Loucy (cell line): Measurements from ENCODE around the gene JARID2.

Experiments used
- H2AFZ ChIP-seq: fragments of 200-600 bp; sonication (generic); 2 replicates; pipeline ENCODE4 v1.6.0; 2016; ENCODE audit warnings: antibody characterized with exemption, mild to moderate bottlenecking, low read length, moderate library complexity
- H3F3A ChIP-seq: fragments of 200-600 bp; 2 replicates; pipeline ENCODE4 v1.6.0; 2016; ENCODE audit warnings: antibody characterized with exemption, low read depth, mild to moderate bottlenecking
- H3K27me3 ChIP-seq: fragments of 200-600 bp; sonication (generic); 2 replicates; pipeline ENCODE4 v1.6.1; 2014; ENCODE audit warnings: low read length, mild to moderate bottlenecking; ENCODE audit not compliant: insufficient read depth, poor library complexity, severe bottlenecking
- H3K36me3 ChIP-seq: fragments of 200-600 bp; sonication (generic); 2 replicates; pipeline ENCODE4 v1.6.1; 2016; ENCODE audit warnings: low read length; ENCODE audit not compliant: insufficient read depth
- H3K4me1 ChIP-seq: fragments of 200-600 bp; sonication (generic); 2 replicates; pipeline ENCODE4 v1.5.1; 2014; ENCODE audit warnings: low read length, mild to moderate bottlenecking; ENCODE audit not compliant: insufficient read depth, poor library complexity, severe bottlenecking
- H3K4me2 ChIP-seq: fragments of 200-600 bp; sonication (generic); 2 replicates; pipeline ENCODE4 v1.6.0; 2014; ENCODE audit warnings: antibody characterized with exemption, low read length, low read depth, mild to moderate bottlenecking; ENCODE audit not compliant: poor library complexity, severe bottlenecking
- H3K4me3 ChIP-seq: fragments of 200-600 bp; sonication (generic); 2 replicates; pipeline ENCODE4 v1.5.1; 2014; ENCODE audit warnings: low read length, mild to moderate bottlenecking, mixed read lengths; ENCODE audit not compliant: poor library complexity, severe bottlenecking
- H3K79me2 ChIP-seq: fragments of 200-600 bp; sonication (generic); 2 replicates; pipeline ENCODE4 v1.6.1; 2014; ENCODE audit warnings: low read length; ENCODE audit not compliant: insufficient read depth
- H3K9ac ChIP-seq: fragments of 200-600 bp; sonication (generic); 2 replicates; pipeline ENCODE4 v1.6.0; 2014; ENCODE audit warnings: mild to moderate bottlenecking, low read depth, low read length, moderate library complexity; ENCODE audit not compliant: poor library complexity, severe bottlenecking
- H3K9me2 ChIP-seq: fragments of 200-600 bp; sonication (generic); replicated peaks from 2 replicates; pipeline ENCODE4 v1.6.1; 2016; ENCODE audit warnings: low read depth, low read length, mixed read lengths
- H3K9me3 ChIP-seq: fragments of 200-600 bp; sonication (generic); 2 replicates; pipeline ENCODE4 v1.6.1; 2014; ENCODE audit warnings: mild to moderate bottlenecking, antibody characterized with exemption, low read length, low read depth; ENCODE audit not compliant: insufficient read depth
- H4K20me1 ChIP-seq: fragments of 200-600 bp; sonication (generic); 2 replicates; pipeline ENCODE4 v1.6.0; 2014; ENCODE audit warnings: antibody characterized with exemption, low read length, mild to moderate bottlenecking; ENCODE audit not compliant: insufficient read depth, poor library complexity, severe bottlenecking
- CTCF ChIP-seq: fragments of 200-600 bp; sonication (generic); conservative IDR thresholded peaks from 2 replicates; pipeline ENCODE4 v1.5.1; 2014; ENCODE audit warnings: mild to moderate bottlenecking, antibody characterized with exemption, low read length
- EZH2phosphoT487 ChIP-seq: fragments of 200-600 bp; IDR thresholded peaks from 2 replicates; pipeline ENCODE4 v1.6.1; 2018; ENCODE audit warnings: antibody characterized with exemption, mild to moderate bottlenecking, moderate library complexity, borderline replicate concordance

The JARID2 gene

GRCh38 chr6:15507746-15508145 is 261.9 kb downstream of the JARID2 start:
- Histone ChIP-seq H3K4me1 (no peaks in the 10 kb centered on the region), H3K9me3 (no peaks in the 10 kb centered on the region), H3K9me2 (no peaks in the 10 kb centered on the region), H3F3A (no peaks in the 10 kb centered on the region), H3K4me2 (no peak overlapping the region), H3K27me3 (no peaks in the 10 kb centered on the region), H3K9ac (no peak overlapping the region), H2AFZ (no peak overlapping the region), H3K79me2 (peaks cover 62% of the 10 kb centered on the region), H4K20me1 (peaks cover 69% of the 10 kb centered on the region), H3K4me3 (no peak overlapping the region), H3K36me3 (peaks cover 100% of the 10 kb centered on the region)
- TF ChIP-seq EZH2phosphoT487, result no peak
- TF ChIP-seq CTCF, result no peak

GRCh38 chr6:15508441-15508871 is 262.6 kb downstream of the JARID2 start:
- TF ChIP-seq CTCF, result no peak
- no peak for TF ChIP-seq EZH2phosphoT487
- Histone ChIP-seq H3K9me2 (no peaks in the 10 kb centered on the region), H3K4me1 (no peaks in the 10 kb centered on the region), H3K9ac (no peak overlapping the region), H3K36me3 (peaks cover 100% of the 10 kb centered on the region), H2AFZ (no peak overlapping the region), H3K4me2 (no peak overlapping the region), H3K9me3 (no peaks in the 10 kb centered on the region), H3K27me3 (no peaks in the 10 kb centered on the region), H4K20me1 (peaks cover 63% of the 10 kb centered on the region), H3F3A (no peaks in the 10 kb centered on the region), H3K4me3 (no peak overlapping the region), H3K79me2 (peaks cover 55% of the 10 kb centered on the region; the same call in 1 of the 2 replicates)

DNA sequence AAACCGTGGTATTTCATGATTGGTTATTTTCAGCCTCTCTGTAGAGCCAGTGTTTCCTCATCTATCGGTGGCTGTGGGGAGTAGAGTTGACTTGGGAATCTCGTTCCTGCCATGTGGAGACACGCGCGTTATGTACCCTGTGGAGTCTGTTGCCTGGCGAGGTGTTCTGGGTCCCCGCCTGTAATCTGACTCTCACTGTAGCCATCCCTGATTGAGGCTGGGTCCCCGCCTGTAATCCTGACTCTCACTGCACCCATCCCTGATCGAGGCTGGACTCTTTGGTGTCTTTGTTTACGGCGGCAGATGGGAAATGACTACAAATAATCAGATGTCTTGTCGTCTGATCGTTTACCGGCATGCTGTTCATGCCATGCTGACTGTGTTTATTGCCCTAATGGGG is 263.1 kb downstream of the JARID2 start:
- Histone ChIP-seq H3K4me3 (no peak overlapping the region), H3K27me3 (no peaks in the 10 kb centered on the region), H3K9ac (no peak overlapping the region), H4K20me1 (peaks cover 58% of the 10 kb centered on the region), H3K9me3 (no peaks in the 10 kb centered on the region), H3K36me3 (peaks cover 100% of the 10 kb centered on the region), H3F3A (no peaks in the 10 kb centered on the region), H3K4me2 (no peak overlapping the region), H3K9me2 (no peaks in the 10 kb centered on the region), H3K79me2 (peaks cover 55% of the 10 kb centered on the region; the same call in 1 of the 2 replicates), H2AFZ (no peak overlapping the region), H3K4me1 (no peaks in the 10 kb centered on the region)
- no peak for TF ChIP-seq CTCF
- TF ChIP-seq EZH2phosphoT487, result no peak
